WERI-Rb-1 (cell line): Measurements from ENCODE around the gene CD99.

ENCODE experiments used
- DNase-seq: peaks from one replicate; pipeline ENCODE4 v3.0.0-alpha.2; 2020
- H3K27ac ChIP-seq: fragments of 250-450 bp; sonication (Bioruptor Pico); 2 replicates; pipeline ENCODE4 v1.5.1; 2020; ENCODE audit warnings: mild to moderate bottlenecking, moderate library complexity
- H3K27me3 ChIP-seq: fragments of 250-450 bp; sonication (Bioruptor Pico); 2 replicates; pipeline ENCODE4 v1.5.1; 2021; ENCODE audit warnings: mild to moderate bottlenecking, low read depth, moderate library complexity; ENCODE audit not compliant: insufficient read depth, severe bottlenecking
- H3K36me3 ChIP-seq: fragments of 250-450 bp; sonication (Bioruptor Pico); 2 replicates; pipeline ENCODE4 v1.5.1; 2020; ENCODE audit warnings: mild to moderate bottlenecking, moderate library complexity
- H3K4me3 ChIP-seq: 2 replicates; pipeline ENCODE4 v1.5.1; 2011; ENCODE audit warnings: low read depth, mild to moderate bottlenecking, control low read depth, low read length
- H3K9me3 ChIP-seq: fragments of 250-450 bp; sonication (Bioruptor Pico); 2 replicates; pipeline ENCODE4 v1.5.1; 2021; ENCODE audit warnings: mild to moderate bottlenecking, moderate library complexity; ENCODE audit not compliant: severe bottlenecking
- CTCF ChIP-seq: IDR thresholded peaks from 2 replicates; pipeline ENCODE4 v1.5.1; 2011; ENCODE audit warnings: low read depth, mild to moderate bottlenecking, control low read depth, inconsistent platforms, low read length

CD99 gene

GRCh38 chrX:2692221-2693112, 1.4 kb downstream of the CD99 start:
- H3K27ac ChIP-seq = no peak overlapping the region
- H3K9me3 ChIP-seq = no peaks in the 10 kb centered on the region
- H3K36me3 ChIP-seq = no peaks in the 10 kb centered on the region; the same call in 1 of the 2 replicates
- no peak for TF ChIP-seq CTCF
- H3K27me3 ChIP-seq = no peaks in the 10 kb centered on the region
- no peak for DNase-seq
- peak overlapping the region; percentile 67 for H3K4me3 ChIP-seq

GRCh38 chrX:2693113-2694002, 2.3 kb downstream of the CD99 start:
- H3K27ac ChIP-seq = no peak overlapping the region
- no peak for TF ChIP-seq CTCF
- H3K27me3 ChIP-seq = no peaks in the 10 kb centered on the region
- no peak overlapping the region for H3K4me3 ChIP-seq
- H3K36me3 ChIP-seq = no peaks in the 10 kb centered on the region; the same call in 1 of the 2 replicates
- H3K9me3 ChIP-seq = no peaks in the 10 kb centered on the region
- DNase-seq = no peak

DNA sequence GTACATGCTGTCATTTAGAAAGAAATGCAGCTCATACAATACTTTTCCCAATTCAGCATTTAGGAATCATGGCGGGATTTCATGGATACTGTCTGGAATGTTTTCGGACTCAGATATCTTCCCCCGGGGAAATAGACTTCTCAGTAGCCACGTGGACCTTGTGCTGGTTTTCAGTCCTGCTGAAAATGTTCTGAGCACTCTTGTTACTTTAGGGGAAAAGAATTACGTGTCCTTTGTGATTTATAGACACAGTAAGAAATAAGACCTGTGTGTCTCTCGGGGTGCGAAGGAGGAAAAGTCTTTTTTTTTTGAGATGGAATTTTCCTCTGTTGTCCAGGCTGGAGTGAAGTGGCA, 3.8 kb downstream of the CD99 start:
- no peak for DNase-seq
- H3K27me3 ChIP-seq = no peaks in the 10 kb centered on the region
- no peak overlapping the region for H3K4me3 ChIP-seq
- H3K27ac ChIP-seq = no peak overlapping the region
- no peak for TF ChIP-seq CTCF
- no peaks in the 10 kb centered on the region for H3K9me3 ChIP-seq
- no peaks in the 10 kb centered on the region; the same call in 1 of the 2 replicates for H3K36me3 ChIP-seq

GRCh38 chrX:2696698-2697215, 5.7 kb downstream of the CD99 start:
- Histone ChIP-seq H3K4me3 (no peak overlapping the region), H3K27ac (no peak overlapping the region), H3K27me3 (no peaks in the 10 kb centered on the region), H3K9me3 (no peaks in the 10 kb centered on the region), H3K36me3 (no peaks in the 10 kb centered on the region; the same call in 1 of the 2 replicates)
- no peak for TF ChIP-seq CTCF
- DNase-seq = no peak

DNA sequence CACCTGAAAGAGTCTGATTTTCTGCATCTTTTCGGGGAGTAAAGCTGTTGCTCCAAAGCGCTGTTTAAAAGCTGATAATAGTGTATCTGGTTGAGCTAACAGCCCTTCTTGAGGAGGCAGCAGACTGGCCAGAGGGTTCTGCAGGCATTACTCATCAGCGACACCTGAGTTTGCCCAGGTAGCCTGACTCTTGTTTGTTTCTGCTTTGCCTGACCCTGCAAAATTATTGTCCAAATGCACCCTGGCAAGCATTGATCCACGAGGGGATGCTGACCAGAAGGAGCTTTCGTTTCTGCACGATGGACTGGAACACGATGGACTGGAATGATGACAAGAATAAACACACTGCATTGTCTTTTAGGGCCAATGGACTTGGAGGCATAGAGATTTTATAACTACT, 6.2 kb downstream of the CD99 start:
- Histone ChIP-seq H3K4me3 (no peak overlapping the region), H3K27ac (no peak overlapping the region), H3K27me3 (no peaks in the 10 kb centered on the region), H3K9me3 (no peaks in the 10 kb centered on the region), H3K36me3 (no peaks in the 10 kb centered on the region; the same call in 1 of the 2 replicates)
- no peak for DNase-seq
- no peak for TF ChIP-seq CTCF
